Gastroesophageal sphincter (tissue), 3 donors: Measurements from ENCODE around the gene PDE2A.

ENCODE experiments used
- CTCF ChIP-seq, 4 experiments: fragments of 200-600 bp in 2 of 4; fragments of 450-650 bp in 2 of 4; sonication (generic) in 1 of 4; IDR thresholded peaks; one replicate each; pipeline ENCODE4 v1.5.1; 2017 to 2019; ENCODE audit warnings: antibody characterized with exemption in 4 of 4, mild to moderate bottlenecking in 2 of 4, moderate library complexity in 2 of 4
- POLR2A ChIP-seq, 2 donors: fragments of 450-650 bp; IDR thresholded peaks; one replicate each; pipeline ENCODE4 v1.6.1; 2017; ENCODE audit warnings: antibody characterized with exemption in 2 of 2, mild to moderate bottlenecking in 2 of 2, moderate library complexity in 1 of 2
- POLR2AphosphoS5 ChIP-seq: sonication (generic); formaldehyde crosslinking; IDR thresholded peaks from one replicate; pipeline ENCODE4 v1.6.1; 2017; ENCODE audit warnings: antibody characterized with exemption

GRCh38 chr11:72569966-72570892 is 104.0 kb downstream of the PDE2A start:
- TF ChIP-seq POLR2A (IDR thresholded peaks at IDR 0.05) (no peak), CTCF (IDR thresholded peaks at IDR 0.05) (no peak), POLR2AphosphoS5 (no peak)
